ENCODE measurements around the gene R3HCC1L. TPM values are rescaled to one million over a fixed set of nuclear protein-coding genes. Genes with fewer than 3 reads are reported as not detected.

R3HCC1L gene
- 12.5 and 13.5 TPM in 2 replicates for total RNA-seq

DNA sequence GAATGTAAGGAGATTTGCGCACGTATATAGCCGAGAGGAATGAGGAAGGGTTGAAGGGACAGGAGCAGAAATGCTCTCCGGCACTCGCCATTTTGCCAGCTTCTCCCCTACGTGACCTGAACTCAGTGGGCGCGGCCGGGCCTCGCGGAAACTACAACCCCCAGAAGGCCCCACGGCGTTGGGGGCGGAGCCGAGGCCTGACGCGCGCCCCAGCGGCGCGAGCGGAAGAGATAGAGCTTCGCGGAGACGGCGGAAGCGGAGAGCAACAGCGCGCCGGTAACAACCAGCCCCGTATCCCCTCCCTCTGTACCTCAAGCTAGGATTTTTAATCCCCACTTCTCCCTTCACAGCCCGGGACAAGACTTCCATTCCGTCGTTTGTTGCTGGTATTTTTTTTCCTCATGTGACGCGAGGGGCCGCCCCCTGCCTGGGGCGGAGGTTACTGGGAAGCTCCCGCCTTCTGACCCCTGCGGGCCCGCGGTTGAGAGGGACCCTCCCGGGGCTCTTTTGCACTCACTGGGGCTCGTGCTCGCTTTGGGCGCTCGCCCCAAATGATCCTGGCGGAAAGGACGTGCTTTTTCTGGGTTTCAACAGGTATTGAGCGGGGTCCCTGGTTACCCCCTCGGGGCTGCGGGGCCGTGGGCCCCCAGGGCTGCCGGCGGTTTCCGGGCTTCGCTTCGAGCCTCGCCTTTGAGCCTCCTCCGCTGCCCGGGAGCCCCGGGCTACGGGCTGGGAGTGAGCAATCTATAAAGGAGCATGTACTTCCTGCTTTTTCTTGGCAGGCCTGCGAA lies at the start of gene R3HCC1L:
Gene R3HCC1L, plus strand, starts transcription at position 227 of the 791 bp plus-strand sequence. CDS start 73,458 bp downstream, outside the sequence.

GRCh38 chr10:98267894-98268693 lies 133.6 kb downstream of the R3HCC1L start, which contains the start of gene LOXL4:
TSS of gene LOXL4 (minus strand) at chr10:98268194. CDS start at chr10:98263019, 5,175 bp downstream.

Other genes with a start within 250 kb of the R3HCC1L start
- gene CRTAC1, start 104.0 kb upstream of the R3HCC1L start, total RNA-seq = under 0.01 and 0.28 TPM in 2 replicates
- gene LOXL4, start 133.5 kb downstream of the R3HCC1L start, total RNA-seq = 46.8 and 192 TPM in 2 replicates

Data from regular cardiac myocyte (primary cell).